ENCODE data around the gene RIPK1.

GRCh38 chr6:3031857-3032640 is 36.2 kb upstream of the RIPK1 start:
- TF ChIP-seq CTCF (IDR thresholded peaks at IDR 0.05; ENCODE audit: extremely low read depth in 1 of 2, insufficient read depth in 1 of 2, low read depth in 1 of 2, low read length in 2 of 2) = no peak
- no peak for TF ChIP-seq POLR2A (IDR thresholded peaks at IDR 0.05; ENCODE audit: low read depth, low read length)
- no peak for TF ChIP-seq EZH2 (IDR thresholded peaks at IDR 0.05; ENCODE audit: borderline replicate concordance, low read depth, low read length, severe bottlenecking)
- no peak for TF ChIP-seq JUN (IDR thresholded peaks at IDR 0.05; ENCODE audit: borderline replicate concordance, insufficient read depth, insufficient read length, low read depth)
- no peak for TF ChIP-seq POLR2AphosphoS5 (IDR thresholded peaks at IDR 0.05; ENCODE audit: insufficient read depth, low read depth, low read length)
- TF ChIP-seq MAX (IDR thresholded peaks at IDR 0.05; ENCODE audit: insufficient read depth, insufficient read length) = no peak
- TF ChIP-seq GATA2 (IDR thresholded peaks at IDR 0.05; ENCODE audit: insufficient read depth, insufficient read length, low read depth, low read length) = no peak
